HG03378 (cell line): ENCODE measurements around the gene NEB.

Source experiments
- ATAC-seq: cut with Tn5 transposase; IDR thresholded peaks from one replicate; pipeline ENCODE4 v1.9.1; 2021; ENCODE audit warnings: mild to moderate bottlenecking, moderate library complexity; ENCODE audit not compliant: unreplicated experiment

NEB gene

GRCh38 chr2:151486053-151486452 is 248.2 kb downstream of the NEB start:
- ATAC-seq: no peak

GRCh38 chr2:151484100-151484499 is 250.2 kb downstream of the NEB start:
- no peak for ATAC-seq

GRCh38 chr2:151483546-151483945 is 250.7 kb downstream of the NEB start:
- no peak for ATAC-seq

DNA sequence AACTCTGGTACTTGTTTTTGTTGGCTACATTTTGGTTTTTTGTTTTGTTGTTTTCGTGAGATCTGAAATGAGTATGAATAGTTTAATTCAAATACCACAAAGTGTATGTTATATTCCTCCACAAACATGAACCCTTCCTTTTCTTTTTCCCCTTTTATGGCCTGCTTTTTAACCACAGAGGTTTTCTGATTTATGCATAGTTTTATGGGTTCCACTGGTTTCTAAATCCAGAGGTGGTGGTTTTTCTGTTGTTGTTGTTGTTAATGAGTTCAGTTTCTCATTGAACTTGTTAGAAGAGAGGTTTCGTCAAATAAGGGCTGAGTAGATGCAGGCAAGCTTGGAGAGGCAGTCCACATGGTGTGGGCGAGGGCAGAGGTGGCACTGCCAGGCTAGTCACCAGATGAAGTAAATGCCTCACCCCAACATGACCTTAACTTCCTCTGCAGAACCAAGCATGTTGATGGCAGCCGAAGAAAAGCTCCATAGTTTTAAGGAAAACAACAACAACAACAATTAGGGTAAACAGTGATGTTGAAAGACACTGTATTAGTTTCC is 252.0 kb downstream of the NEB start:
- no peak for ATAC-seq

DNA sequence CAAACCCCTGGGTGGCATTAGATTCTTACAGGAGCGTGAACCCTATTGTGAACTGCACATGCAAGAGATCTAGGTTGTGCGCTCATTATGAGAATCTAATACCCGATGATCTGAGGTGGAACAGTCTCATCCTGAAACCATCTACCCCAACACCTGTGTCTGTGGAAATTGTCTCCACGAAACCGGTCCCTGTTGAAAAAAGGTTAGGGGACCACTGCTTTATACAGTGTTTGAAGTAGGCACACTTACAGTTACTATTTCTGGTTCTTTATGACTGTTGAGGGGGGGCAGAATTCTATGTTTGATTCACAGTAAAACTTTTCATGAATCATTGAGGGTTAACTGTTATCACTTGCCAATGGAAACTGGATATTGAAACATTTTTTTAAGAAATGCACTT is 252.5 kb downstream of the NEB start:
- ATAC-seq: no peak

- no peak for ATAC-seq
Measured at GRCh38 chr2:151478011-151478410, 256.3 kb downstream of the NEB start.

- ATAC-seq: no peak
Measured at GRCh38 chr2:151476287-151476686, 258.0 kb downstream of the NEB start.

- ATAC-seq: no peak
Measured at GRCh38 chr2:151475071-151475470, 259.2 kb downstream of the NEB start.

DNA sequence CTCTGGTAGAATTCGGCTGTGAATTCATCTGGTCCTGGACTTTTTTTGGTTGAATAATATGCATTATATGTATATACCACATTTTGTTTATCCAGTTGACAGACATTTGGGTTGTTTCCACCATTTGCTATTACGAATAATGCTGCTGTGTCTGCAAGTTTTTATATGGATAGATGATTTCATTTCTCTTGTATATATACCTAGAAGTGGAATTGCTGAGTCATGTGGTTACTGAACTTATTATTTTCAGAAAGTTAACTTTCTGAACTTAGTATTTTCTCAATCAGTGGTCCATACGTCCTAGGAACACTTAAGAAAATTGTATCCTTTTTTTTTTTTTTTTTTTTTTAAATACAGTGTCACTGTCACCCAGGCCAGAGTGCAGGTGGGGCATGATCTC is 261.3 kb downstream of the NEB start:
- ATAC-seq: no peak

DNA sequence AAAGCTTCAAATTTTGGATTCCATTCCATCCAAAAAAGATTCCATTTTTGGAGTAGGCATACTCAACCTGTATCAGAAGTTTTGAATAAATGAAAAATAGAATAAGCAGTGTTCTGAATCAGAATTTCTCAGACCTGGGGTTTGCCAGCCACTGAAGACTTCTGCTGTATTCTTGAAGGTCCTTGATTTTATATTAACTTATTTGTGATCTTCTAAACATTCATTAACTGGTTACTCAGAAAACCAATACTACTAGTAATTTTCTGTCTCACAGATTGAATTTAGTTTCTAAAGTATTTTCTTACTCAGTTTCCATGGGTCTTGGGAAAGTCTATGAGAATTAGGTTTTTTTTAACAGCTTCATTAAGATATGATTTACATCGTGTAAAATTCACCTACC is 263.7 kb downstream of the NEB start:
- ATAC-seq: no peak

DNA sequence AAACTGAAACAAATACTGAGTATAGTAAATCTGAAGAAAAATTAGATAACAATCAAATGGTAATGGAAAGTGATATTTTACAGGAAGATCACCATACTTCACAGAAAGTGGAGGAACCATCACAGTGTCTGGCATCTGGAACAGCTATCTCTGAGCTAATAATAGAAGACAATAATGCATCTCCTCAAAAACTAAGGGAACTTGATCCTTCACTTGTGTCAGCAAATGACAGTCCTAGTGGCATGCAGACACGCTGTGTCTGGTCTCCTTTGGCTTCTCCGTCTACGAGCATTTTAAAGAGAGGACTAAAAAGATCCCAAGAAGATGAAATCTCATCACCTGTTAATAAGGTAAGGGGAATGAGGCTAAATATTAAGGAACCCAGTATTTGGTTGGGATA is 268.5 kb downstream of the NEB start:
- ATAC-seq: no peak

DNA sequence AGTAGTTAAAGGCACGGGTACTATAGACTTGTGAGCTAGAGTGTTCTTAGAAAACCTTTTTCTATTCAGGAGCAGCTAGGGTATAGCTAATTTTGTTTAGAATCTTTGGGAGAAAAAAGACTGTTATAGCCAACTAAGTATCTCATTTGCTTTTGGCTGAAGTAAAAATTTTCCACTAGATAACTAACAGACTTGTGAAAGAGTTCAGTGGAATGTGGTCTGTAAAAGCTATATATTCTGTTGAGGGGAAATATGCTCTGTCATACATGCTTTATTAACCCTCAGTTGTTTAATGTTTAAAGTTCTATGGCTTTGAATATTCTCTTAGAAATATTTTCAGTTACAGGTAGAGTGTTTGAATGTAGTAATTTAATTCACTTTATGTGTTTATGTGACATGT is 274.9 kb downstream of the NEB start:
- no peak for ATAC-seq

GRCh38 chr2:151439127-151439526 is 295.1 kb downstream of the NEB start:
- no peak for ATAC-seq

DNA sequence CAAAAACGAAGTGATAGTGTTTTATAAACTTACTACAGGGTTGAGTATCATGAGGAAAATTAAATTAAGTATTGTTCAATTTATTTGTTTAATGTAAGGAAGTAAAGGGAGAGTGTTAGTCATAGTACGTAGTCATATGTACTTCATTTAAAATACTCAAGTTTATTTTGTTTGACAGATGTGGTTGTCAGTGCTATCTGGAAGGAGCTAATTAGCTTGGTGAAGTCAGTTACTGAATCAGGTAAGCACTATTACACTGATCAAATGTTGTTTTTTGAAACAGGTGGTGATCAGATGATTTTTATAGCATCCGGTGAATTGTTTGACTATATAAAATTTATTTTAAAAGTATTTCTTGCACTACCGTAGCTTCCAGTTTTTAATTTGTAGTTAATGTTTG is 295.8 kb downstream of the NEB start:
- ATAC-seq: no peak

DNA sequence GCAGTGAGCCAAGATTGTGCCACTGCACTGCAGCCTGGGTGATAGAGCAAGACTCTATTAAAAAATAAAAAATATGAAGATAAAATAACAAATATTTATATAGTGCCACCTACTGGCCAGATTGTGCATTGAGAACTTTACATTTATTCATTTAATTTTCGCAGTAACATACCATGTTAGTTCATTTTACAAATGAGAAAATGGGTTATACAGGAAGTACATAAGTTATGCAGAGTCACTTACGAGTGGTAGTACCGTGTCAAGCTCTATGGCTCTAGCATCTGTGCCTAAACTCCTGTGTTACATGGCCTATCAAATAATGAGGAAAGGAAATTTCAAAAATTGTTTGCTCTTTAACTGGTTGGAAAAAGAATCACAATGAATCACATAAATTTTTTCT is 296.6 kb downstream of the NEB start:
- ATAC-seq: no peak
